Naive B cell (primary cell): ENCODE data around the gene WDR7. TPM values are rescaled to one million over a fixed set of nuclear protein-coding genes. Genes with fewer than 3 reads are reported as not detected.

Source experiments
- ATAC-seq, 2 donors: fragments of 150-1000 bp; cut with Tn5 transposase; 2 replicates each; pipeline ENCODE4 v1.10.0; 2021; ENCODE audit warnings: low read depth in 2 of 2, mild to moderate bottlenecking in 2 of 2, moderate library complexity in 2 of 2
- DNase-seq: peaks from one replicate; pipeline ENCODE4 v3.0.0; 2022
- H3K27ac Mint-ChIP-seq, 6 donors: one replicate each; pipeline ENCODE4 v1.8.0; 2020 to 2022; ENCODE audit warnings: mild to moderate bottlenecking in 6 of 6, mixed read lengths in 6 of 6, moderate library complexity in 5 of 6, inconsistent platforms in 2 of 6
- H3K27me3 Mint-ChIP-seq, 3 donors: one replicate each; pipeline ENCODE4 v1.8.0; 2021 to 2022; ENCODE audit warnings: mixed read lengths in 3 of 3, mild to moderate bottlenecking in 1 of 3
- H3K36me3 Mint-ChIP-seq, 2 donors: one replicate each; pipeline ENCODE4 v1.8.0; 2020 to 2022; ENCODE audit warnings: mixed read lengths in 2 of 2, inconsistent platforms in 1 of 2, mild to moderate bottlenecking in 1 of 2
- H3K4me1 Mint-ChIP-seq, 3 donors: one replicate each; pipeline ENCODE4 v1.8.0; 2020 to 2022; ENCODE audit warnings: mixed read lengths in 3 of 3, inconsistent platforms in 1 of 3, mild to moderate bottlenecking in 1 of 3, moderate library complexity in 1 of 3
- H3K4me3 Mint-ChIP-seq, 8 donors: one replicate each; pipeline ENCODE4 v1.8.0; 2020 to 2022; ENCODE audit warnings: mild to moderate bottlenecking in 8 of 8, mixed read lengths in 8 of 8, moderate library complexity in 8 of 8, inconsistent platforms in 2 of 8
- H3K9me3 Mint-ChIP-seq, 7 donors: one replicate each; pipeline ENCODE4 v1.8.0; 2020 to 2022; ENCODE audit warnings: mixed read lengths in 7 of 7, mild to moderate bottlenecking in 5 of 7, inconsistent platforms in 2 of 7, moderate library complexity in 1 of 7
- polyA plus RNA-seq, 6 donors: library from polyadenylated mRNA; unstranded; fragments of 300-500 nt; fragmentation: Illumina TruSeq; gene quantifications; one replicate each; pipeline ENCODE4 v1.2.3, GENCODE V29; 2021; ENCODE audit warnings: low read depth in 6 of 6

Gene WDR7
- polyA plus RNA-seq, 6 donors from 2014 or later, result 14.7 to 24.7 (median 21.6) TPM

DNA sequence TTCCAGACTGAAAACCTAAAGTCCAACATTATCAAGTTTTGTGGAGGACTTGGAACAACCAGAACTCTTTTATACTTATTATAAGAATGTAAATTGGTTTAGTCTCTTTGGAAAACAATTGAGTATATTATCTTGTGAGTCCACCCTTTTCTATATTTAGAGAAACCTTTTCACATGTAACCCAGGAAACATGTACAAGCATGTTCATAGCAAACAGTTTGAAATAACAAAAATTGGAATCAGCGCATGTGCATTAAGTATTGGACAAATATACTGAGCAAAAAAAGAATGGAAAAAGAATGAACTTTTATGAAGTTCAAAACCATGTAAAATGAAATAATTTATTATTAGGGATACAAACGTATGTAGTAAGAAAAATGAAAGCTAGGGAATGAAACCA is 246.0 kb downstream of the WDR7 start:
- Mint-ChIP-seq H3K27me3 (no peaks in the 10 kb centered on the region), H3K4me3 (no peak overlapping the region), H3K9me3 (no peaks in the 10 kb centered on the region), H3K27ac (no peak overlapping the region), H3K4me1 (no peaks in the 10 kb centered on the region), H3K36me3 (no peaks in the 10 kb centered on the region)
- DNase-seq, result no peak
- no peak for ATAC-seq

DNA sequence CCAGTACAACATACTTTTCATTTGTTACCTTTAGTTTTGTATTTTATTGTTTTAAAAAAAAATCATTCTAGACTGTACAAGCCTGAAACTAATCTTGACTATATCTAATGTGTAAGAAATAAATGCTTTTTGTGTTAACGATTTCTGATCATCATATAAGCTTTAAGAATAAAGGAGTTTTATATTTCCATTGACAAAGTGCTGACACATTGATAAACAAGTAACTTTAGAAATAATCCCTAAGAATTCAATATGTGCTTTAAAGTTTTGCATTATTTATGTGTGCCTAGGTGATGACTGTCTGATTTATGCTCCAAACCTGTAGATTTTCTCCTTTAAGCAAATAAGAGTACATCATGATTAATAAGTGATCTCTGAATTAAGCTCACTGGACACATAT is 248.5 kb downstream of the WDR7 start:
- Mint-ChIP-seq H3K4me3 (no peak overlapping the region), H3K27ac (no peak overlapping the region), H3K4me1 (no peaks in the 10 kb centered on the region), H3K36me3 (no peaks in the 10 kb centered on the region), H3K9me3 (no peaks in the 10 kb centered on the region), H3K27me3 (no peaks in the 10 kb centered on the region)
- DNase-seq, result no peak
- no peak for ATAC-seq

DNA sequence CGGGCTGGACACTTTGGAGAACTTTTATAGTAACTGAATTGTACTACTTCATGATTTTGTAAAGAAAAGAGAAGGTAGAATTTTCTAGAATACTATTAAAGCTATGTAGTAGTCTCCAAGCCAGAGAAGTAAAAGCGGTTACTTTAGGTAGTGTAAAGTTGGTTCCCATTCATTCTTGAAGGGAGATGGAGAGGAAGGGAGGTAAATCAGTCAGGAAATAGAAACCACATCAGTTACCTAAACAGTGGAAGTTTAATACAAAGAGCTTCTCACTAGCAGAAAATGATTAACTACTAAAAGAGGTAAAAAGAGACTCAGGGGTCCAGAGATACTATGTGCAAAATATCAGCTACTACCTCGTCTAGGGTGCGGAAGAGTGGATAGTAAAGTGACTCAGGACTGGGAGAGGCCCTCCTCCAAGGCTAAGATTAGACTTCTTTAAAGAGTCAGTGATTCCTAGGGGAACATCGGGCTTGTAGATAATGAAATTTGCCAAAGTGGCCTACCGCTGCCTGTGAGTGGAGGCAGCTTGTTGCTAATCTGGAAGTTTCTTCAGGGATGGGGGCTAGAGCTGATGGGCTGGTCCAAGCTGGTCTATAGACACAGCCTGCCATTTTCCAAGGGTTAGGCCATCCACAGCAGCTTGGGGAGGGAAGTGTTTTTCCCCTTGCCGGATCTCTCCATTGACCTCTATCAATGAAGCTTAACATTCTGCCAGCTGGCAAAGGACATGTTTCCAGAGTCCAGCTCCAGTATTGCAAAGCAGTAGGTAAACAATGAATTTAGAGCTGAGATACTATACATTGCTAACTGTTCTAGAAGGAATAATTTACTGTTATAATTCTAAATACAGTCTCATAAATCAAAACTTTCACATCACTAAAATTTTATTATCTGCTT is 249.3 kb downstream of the WDR7 start:
- Mint-ChIP-seq H3K27me3 (no peaks in the 10 kb centered on the region), H3K27ac (no peak overlapping the region), H3K9me3 (no peaks in the 10 kb centered on the region), H3K4me1 (no peaks in the 10 kb centered on the region), H3K36me3 (no peaks in the 10 kb centered on the region), H3K4me3 (no peak overlapping the region)
- no peak for DNase-seq
- ATAC-seq, result no peak

DNA sequence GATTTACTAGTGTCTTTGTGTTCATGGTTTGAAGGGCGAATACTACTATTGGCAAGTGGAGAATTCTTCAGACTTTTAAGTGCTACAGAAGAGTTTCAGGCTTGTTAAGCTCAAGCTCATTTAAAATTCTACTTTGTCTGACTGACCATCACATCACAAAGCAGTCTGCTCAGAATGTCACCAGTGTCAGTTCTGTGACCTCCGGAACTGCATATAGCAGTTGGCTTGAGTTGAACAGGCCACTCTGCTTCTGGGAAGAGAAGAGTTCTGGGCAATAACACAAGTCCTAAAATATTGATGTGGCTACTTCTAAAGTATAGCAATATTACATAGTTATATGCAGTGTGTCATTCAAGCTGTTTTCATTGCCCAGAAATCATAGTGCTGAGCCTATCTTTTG is 250.8 kb downstream of the WDR7 start:
- Mint-ChIP-seq H3K36me3 (peaks cover 5 to 7% of the 10 kb centered on the region in 2 donors), H3K27ac (no peak overlapping the region), H3K4me3 (no peak overlapping the region), H3K4me1 (no peaks in the 10 kb centered on the region), H3K9me3 (no peaks in the 10 kb centered on the region), H3K27me3 (no peaks in the 10 kb centered on the region)
- DNase-seq, result no peak
- ATAC-seq, result no peak

DNA sequence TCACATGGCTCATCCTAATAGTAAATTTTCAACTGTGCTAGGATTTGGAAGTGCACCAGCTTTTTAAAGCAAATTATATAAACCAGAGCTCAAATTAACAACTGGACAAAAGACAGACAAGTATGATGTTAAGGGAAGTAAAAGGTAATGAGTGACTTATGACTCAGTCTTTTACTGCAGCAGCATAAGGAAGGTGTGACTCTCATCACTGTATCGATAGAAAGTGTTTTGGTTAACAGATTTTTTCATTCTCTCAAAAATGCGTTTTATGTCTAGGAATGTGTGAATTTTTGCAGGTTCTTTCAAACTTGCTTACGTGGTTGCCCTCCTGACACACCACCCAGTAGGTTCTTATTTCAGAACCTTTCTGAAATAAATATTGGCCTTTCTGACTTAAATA is 251.5 kb downstream of the WDR7 start:
- H3K36me3 Mint-ChIP-seq, result peaks cover 5 to 7% of the 10 kb centered on the region in 2 donors
- no peak for ATAC-seq
- no peak overlapping the region for H3K27ac Mint-ChIP-seq

DNA sequence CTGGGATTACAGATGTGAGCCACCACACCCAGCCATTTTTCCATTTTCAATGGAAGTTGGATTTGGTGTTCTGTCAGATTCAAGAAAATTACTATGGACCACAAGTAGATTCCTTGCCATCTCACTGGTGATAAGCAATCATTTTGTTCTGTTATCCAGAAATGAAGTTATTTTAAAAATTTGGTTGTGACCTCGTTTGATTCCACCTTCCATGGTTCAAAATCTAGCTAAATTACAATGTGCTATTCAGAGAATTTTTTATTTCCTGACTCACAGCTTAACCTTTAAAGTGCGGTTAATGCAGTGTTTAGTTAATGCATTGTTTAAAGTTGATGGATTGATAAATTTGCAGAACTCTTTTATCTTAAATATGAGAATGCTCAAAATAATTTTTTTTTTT is 252.5 kb downstream of the WDR7 start:
- Mint-ChIP-seq H3K36me3 (peaks cover 5 to 7% of the 10 kb centered on the region in 2 donors), H3K9me3 (no peaks in the 10 kb centered on the region), H3K27ac (no peak overlapping the region), H3K27me3 (no peaks in the 10 kb centered on the region), H3K4me3 (no peak overlapping the region), H3K4me1 (no peaks in the 10 kb centered on the region)
- ATAC-seq, result no peak
- DNase-seq, result no peak

More for the DNA sequence above, 251.5 kb downstream of the WDR7 start:
- H3K27me3 Mint-ChIP-seq, result no peaks in the 10 kb centered on the region
- no peaks in the 10 kb centered on the region for H3K9me3 Mint-ChIP-seq
- H3K4me3 Mint-ChIP-seq, result no peak overlapping the region
- H3K4me1 Mint-ChIP-seq, result no peaks in the 10 kb centered on the region
- DNase-seq, result no peak

DNA sequence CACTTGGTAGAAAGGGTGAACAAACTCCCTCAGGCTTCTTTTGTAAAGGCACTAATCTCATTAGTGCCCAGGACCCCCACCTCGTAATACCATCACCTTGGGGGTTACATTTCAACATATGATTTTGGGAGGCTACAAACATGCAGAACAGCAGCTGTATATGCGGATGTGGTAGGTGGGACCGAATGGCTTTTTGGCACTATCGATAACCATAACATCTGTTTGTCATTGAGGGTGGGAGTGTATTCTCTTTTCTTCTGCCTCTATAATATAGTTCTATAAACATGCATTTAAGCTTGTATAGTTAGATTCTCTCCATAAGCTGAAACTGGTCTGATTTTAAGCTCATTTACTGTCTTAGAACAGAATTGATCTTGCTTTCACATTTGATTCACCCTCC is 256.6 kb downstream of the WDR7 start:
- ATAC-seq (no peak), DNase-seq (no peak)
- Mint-ChIP-seq H3K4me1 (no peaks in the 10 kb centered on the region), H3K9me3 (no peaks in the 10 kb centered on the region), H3K36me3 (peaks cover 7 to 21% of the 10 kb centered on the region in 2 donors), H3K27ac (no peak overlapping the region), H3K27me3 (no peaks in the 10 kb centered on the region), H3K4me3 (no peak overlapping the region)

DNA sequence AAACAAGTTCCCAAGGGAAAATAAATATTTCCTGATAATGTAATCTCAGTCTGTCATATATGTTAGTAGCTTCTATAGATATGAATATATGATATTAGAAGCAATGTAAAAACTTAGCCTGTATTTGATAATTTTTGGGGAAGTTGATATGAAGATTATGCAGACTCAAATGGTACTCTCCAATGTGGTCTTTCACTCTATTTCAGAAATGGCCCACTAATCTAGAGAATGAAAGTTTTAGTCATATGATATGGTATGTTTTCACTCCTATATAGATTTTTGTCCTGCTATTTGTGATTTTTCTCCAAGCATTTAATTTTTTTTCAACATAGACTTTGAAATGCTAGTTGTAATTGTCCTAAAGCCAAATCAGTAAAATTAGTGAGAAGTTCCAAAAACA is 259.1 kb downstream of the WDR7 start:
- Mint-ChIP-seq H3K27ac (no peak overlapping the region), H3K9me3 (peaks cover 0 to under 1% (median 0%) of the 10 kb centered on the region in 7 donors), H3K4me1 (peaks cover 0 to 3% (median 0%) of the 10 kb centered on the region in 3 donors), H3K4me3 (no peak overlapping the region), H3K36me3 (peaks cover 19 to 28% of the 10 kb centered on the region in 2 donors), H3K27me3 (no peaks in the 10 kb centered on the region)
- ATAC-seq (no peak), DNase-seq (no peak)

DNA sequence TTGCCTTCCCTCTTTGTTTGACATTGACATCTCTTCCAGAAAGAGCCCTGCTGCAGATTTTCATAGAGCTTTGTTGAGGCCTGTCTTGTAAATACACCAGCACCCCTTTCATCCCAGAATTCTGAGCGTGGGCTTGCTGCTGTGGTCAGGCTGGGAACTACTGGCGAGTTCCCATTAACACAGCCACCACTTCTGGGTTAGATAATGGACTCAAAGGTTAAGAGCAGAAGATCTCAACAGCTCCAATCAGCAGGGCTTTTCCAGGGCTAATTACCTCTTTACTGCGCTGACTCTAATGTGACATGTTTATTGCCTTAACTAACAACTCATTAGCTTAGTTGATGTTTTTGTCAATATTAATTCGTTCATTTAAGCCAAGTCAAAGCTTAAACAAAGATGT is 259.8 kb downstream of the WDR7 start:
- peaks cover 0 to 3% (median 0%) of the 10 kb centered on the region in 7 donors for H3K9me3 Mint-ChIP-seq
- no peaks in the 10 kb centered on the region for H3K27me3 Mint-ChIP-seq
- H3K4me3 Mint-ChIP-seq, result no peak overlapping the region
- no peak overlapping the region for H3K27ac Mint-ChIP-seq
- H3K4me1 Mint-ChIP-seq, result peaks cover 0 to 3% (median 0%) of the 10 kb centered on the region in 3 donors
- no peak for ATAC-seq
- H3K36me3 Mint-ChIP-seq, result peaks cover 16 to 27% of the 10 kb centered on the region in 2 donors
- DNase-seq, result no peak

DNA sequence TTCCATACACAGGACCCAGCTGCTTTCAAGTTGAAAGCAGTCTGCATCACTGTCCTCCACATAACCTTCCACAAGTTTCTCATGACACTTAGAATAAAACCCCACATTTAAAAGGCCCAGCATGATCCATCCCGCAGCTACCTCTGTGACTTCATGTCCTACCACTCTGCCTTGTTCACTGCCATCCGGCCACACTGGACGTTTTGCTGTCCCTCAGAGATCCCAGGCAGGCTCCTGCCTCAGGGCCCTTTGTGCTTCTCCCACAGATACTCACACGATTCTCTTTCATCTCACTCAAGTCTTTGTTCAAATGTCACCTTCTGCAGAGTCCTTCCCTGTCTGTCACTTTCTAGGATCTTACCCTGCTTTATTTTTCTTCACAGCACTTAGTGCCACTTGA is 262.8 kb downstream of the WDR7 start:
- Mint-ChIP-seq H3K36me3 (peaks cover 11 to 23% of the 10 kb centered on the region in 2 donors), H3K27me3 (no peaks in the 10 kb centered on the region), H3K4me3 (no peak overlapping the region), H3K9me3 (peaks cover 0 to 3% (median 0%) of the 10 kb centered on the region in 7 donors), H3K4me1 (peaks cover 0 to 3% (median 0%) of the 10 kb centered on the region in 3 donors), H3K27ac (no peak overlapping the region)
- DNase-seq, result no peak
- no peak for ATAC-seq

DNA sequence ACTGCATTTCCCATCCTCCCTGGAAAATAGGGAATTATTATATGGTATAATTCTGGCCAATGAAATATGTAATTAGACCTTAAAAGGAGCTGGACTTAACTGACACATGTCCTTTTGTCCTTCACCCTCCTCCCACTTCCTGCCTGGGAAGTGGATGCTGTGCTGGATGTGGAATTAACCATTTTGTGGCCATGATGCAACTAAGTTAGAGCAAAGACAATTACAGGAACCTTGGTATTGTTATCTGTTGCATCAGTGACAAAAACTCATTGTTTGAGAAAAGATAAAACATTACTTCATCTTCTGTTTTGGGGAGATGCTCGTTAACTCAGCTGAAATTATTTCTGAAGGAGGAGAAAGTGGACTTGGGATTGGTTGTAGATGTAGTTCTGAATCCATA is 268.0 kb downstream of the WDR7 start:
- Mint-ChIP-seq H3K27ac (no peak overlapping the region), H3K27me3 (no peaks in the 10 kb centered on the region), H3K4me3 (no peak overlapping the region), H3K36me3 (peaks cover 5 to 6% of the 10 kb centered on the region in 2 donors), H3K4me1 (peaks cover 6 to 12% (median 10%) of the 10 kb centered on the region in 3 donors), H3K9me3 (peaks cover 0 to 3% (median 0%) of the 10 kb centered on the region in 7 donors)
- no peak for DNase-seq
- ATAC-seq, result no peak

DNA sequence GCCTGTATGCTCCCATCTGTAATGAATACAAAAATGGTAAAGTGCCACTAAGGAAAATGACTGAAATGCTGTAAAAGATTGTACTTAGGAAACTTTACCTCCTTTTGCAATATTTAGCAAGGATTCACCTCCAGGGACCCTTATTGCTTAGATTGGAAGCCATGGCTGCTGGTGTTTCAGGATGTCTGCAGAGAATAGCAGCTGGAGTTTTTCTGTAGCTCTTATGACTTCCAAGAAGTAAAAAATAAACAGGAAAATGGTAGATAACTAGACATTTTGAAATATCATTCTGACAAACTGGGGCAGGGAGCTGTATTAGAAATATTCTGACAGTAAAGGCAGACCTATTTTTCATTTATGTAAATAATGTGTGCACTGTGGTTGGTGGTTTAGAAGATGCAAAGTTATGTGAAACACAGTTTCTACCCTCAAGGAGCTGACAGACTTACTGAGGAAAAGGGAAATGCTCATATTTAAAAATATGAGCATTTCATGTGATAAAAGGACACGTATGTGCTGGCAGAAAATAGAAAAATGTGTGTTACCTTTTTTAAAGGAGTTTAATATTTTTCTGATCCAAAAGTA is 270.8 kb downstream of the WDR7 start:
- H3K27me3 Mint-ChIP-seq, result no peaks in the 10 kb centered on the region
- peaks cover 3 to 12% (median 10%) of the 10 kb centered on the region in 3 donors for H3K4me1 Mint-ChIP-seq
- no peak for ATAC-seq
- H3K4me3 Mint-ChIP-seq, result no peak overlapping the region
- DNase-seq, result no peak
- peaks cover 9 to 21% of the 10 kb centered on the region in 2 donors for H3K36me3 Mint-ChIP-seq
- no peak overlapping the region for H3K27ac Mint-ChIP-seq
- H3K9me3 Mint-ChIP-seq, result no peaks in the 10 kb centered on the region

DNA sequence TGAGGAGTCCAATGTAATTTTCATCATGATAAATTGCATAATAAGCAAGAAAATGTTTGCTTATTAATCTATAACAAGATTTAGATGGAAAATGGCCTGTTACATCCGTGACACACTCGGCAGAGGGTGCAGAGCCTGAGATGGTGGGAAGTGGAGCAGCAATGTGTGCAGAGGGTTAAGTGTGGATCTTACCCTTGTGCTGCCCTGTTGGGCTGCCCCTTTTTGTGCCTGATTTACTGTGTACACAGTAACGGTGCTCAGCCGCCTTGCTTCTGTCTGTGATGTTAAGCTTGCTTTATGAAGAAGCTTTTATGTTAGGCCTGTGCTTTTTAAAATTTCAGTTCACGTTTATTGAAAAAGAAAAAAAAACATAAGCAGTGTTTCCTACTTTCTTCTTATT is 275.6 kb downstream of the WDR7 start:
- Mint-ChIP-seq H3K36me3 (peaks cover 23 to 35% of the 10 kb centered on the region in 2 donors), H3K4me1 (peaks cover 2 to 6% (median 5%) of the 10 kb centered on the region in 3 donors), H3K9me3 (no peaks in the 10 kb centered on the region), H3K4me3 (no peak overlapping the region), H3K27ac (no peak overlapping the region), H3K27me3 (no peaks in the 10 kb centered on the region)
- ATAC-seq (no peak), DNase-seq (no peak)

DNA sequence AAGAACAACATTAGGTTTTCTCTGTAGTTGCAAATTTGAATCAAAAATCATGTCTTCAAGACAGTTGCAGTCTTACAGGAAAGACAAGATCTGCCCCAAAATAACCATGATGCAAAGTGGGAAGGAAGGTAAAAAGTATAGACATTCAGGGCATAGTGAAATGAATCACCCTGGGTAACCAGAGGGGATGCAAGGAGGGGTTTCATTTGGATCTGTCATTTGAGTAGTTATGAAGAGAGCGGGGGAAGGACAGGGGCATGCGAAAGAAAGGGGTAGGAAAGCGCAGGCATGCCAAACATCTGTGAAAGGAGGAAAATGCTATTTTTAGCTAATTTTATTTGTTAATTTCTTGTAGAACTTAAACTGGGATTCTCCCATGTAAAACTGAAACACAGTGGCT is 276.6 kb downstream of the WDR7 start:
- Mint-ChIP-seq H3K9me3 (no peaks in the 10 kb centered on the region), H3K4me1 (peaks cover 0 to 3% (median 0%) of the 10 kb centered on the region in 3 donors), H3K36me3 (peaks cover 27 to 44% of the 10 kb centered on the region in 2 donors), H3K27ac (no peak overlapping the region), H3K4me3 (peak overlapping the region in 1 of 8 donors; percentile 6), H3K27me3 (no peaks in the 10 kb centered on the region)
- DNase-seq (no peak), ATAC-seq (no peak)
